Right lobe of liver (tissue), 4 donors: ENCODE data around the gene TSPOAP1.

Source experiments
- CTCF ChIP-seq, 4 donors: fragments of 200-600 bp in 3 of 4; fragments of 450-650 bp in 1 of 4; IDR thresholded peaks; one replicate each; pipeline versions ENCODE4 v1.5.1 to v1.8.0; 2016 to 2022; ENCODE audit warnings: antibody characterized with exemption in 4 of 4, mild to moderate bottlenecking in 2 of 4
- POLR2A ChIP-seq: fragments of 450-650 bp; IDR thresholded peaks from one replicate; pipeline ENCODE4 v1.6.1; 2017; ENCODE audit warnings: antibody characterized with exemption, mild to moderate bottlenecking
- donor health status: DM: no; HTN: no; CAD: no.
- donor health status: DM: no; HTN: no; CAD: no.
- donor health status: DM: no; HTN: yes; CAD: no.

GRCh38 chr17:58335061-58335731 is 6.6 kb upstream of the TSPOAP1 start:
- no peak for TF ChIP-seq CTCF (IDR thresholded peaks at IDR 0.05)
- no peak for TF ChIP-seq POLR2A
